ENCODE measurements around the gene COQ8B.
A peak's percentile ranks its signal among the peaks of the same experiment; 100 is the strongest.

COQ8B gene

GRCh38 chr19:40714441-40715299 lies 2.0 kb downstream of the COQ8B start:
- peak; percentile 93 for DNase-seq (ENCODE audit: low spot score)
- H3K27ac ChIP-seq = peak overlapping the region; percentile 100
- CTCF ChIA-PET = no interaction called here
- POLR2A ChIA-PET (ENCODE audit: low non-redundant PET) = no interaction called here
- TF ChIP-seq, protein P1, sequence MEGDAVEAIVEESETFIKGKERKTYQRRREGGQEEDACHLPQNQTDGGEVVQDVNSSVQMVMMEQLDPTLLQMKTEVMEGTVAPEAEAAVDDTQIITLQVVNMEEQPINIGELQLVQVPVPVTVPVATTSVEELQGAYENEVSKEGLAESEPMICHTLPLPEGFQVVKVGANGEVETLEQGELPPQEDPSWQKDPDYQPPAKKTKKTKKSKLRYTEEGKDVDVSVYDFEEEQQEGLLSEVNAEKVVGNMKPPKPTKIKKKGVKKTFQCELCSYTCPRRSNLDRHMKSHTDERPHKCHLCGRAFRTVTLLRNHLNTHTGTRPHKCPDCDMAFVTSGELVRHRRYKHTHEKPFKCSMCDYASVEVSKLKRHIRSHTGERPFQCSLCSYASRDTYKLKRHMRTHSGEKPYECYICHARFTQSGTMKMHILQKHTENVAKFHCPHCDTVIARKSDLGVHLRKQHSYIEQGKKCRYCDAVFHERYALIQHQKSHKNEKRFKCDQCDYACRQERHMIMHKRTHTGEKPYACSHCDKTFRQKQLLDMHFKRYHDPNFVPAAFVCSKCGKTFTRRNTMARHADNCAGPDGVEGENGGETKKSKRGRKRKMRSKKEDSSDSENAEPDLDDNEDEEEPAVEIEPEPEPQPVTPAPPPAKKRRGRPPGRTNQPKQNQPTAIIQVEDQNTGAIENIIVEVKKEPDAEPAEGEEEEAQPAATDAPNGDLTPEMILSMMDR (conservative IDR thresholded peaks at IDR 0.05; ENCODE audit: low read depth) = no peak

DNA sequence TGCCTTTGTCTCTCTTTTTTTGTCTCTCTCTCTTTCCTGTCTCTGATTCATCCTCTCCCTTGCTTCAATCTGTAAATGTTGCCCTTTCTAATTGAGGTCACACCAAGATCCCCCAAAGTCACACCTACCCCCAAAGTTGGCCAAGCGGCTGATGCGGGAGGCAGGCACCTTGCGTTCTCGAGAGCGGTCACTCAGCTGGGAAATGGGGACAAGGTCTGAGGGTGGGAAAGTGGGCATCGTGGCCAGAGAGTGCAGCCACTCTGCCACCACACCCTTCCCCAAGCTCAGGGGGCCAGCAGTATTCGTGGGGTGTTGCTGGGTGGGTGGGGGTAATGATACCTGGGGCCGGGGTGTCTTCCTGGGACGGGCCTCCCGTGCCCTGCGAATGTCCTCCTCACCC lies 2.7 kb downstream of the COQ8B start:
- TF ChIP-seq, protein P1 (conservative IDR thresholded peaks at IDR 0.05; ENCODE audit: low read depth) = no peak
- peak overlapping the region; percentile 100 for H3K27ac ChIP-seq
- CTCF ChIA-PET = interaction anchor here (1.4 kb wide), 1 partner anchor 51 kb away, joined by 3 read pairs; no protein-coding TSS in a partner anchor
- POLR2A ChIA-PET (ENCODE audit: low non-redundant PET) = no interaction called here
- no peak for DNase-seq (ENCODE audit: low spot score)

DNA sequence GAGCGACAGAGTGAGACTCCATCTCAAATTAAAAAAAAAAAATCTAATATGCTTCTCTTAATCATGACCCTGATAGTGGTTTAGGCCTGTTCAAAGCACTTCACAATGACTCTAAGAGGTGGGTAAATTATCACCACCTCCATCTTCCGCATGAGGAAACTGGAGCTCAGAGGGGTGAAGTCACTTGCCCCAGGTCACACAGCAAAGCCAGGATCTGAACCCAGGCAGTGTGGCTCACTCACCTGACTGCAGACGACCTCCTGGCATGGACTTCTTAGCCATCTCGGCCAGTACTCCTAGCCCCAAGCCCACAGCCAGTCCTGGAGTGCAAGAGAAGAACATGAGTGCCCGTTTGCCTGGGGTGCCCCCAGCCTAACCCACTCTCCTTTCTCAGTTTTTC lies 6.9 kb downstream of the COQ8B start:
- TF ChIP-seq, protein P1 (conservative IDR thresholded peaks at IDR 0.05; ENCODE audit: low read depth) = no peak
- DNase-seq (ENCODE audit: low spot score) = no peak
- ChIA-PET CTCF (no interaction called here), POLR2A (ENCODE audit: low non-redundant PET) (no interaction called here)
- peak overlapping the region; percentile 24 for H3K27ac ChIP-seq

DNA sequence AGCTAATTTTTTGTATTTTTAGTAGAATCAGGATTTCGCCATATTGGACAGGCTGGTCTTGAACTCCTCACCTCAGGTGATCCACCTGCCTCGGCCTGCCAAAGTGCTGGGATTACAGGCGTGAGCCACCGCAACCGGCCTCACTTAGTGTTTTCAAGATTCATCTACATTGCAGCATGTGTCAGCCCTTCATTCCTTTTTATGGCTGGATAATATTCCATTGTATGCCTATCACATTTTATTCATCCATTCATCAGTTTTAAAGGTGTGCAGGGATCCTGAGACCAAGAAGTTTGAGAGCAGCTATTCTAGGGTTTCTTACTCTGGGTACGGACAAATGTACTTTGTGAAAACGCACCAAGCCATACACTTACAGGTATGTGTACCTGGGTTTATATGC lies 9.1 kb downstream of the COQ8B start:
- POLR2A ChIA-PET (ENCODE audit: low non-redundant PET) = no interaction called here
- CTCF ChIA-PET = no interaction called here
- H3K27ac ChIP-seq = no peak overlapping the region

DNA sequence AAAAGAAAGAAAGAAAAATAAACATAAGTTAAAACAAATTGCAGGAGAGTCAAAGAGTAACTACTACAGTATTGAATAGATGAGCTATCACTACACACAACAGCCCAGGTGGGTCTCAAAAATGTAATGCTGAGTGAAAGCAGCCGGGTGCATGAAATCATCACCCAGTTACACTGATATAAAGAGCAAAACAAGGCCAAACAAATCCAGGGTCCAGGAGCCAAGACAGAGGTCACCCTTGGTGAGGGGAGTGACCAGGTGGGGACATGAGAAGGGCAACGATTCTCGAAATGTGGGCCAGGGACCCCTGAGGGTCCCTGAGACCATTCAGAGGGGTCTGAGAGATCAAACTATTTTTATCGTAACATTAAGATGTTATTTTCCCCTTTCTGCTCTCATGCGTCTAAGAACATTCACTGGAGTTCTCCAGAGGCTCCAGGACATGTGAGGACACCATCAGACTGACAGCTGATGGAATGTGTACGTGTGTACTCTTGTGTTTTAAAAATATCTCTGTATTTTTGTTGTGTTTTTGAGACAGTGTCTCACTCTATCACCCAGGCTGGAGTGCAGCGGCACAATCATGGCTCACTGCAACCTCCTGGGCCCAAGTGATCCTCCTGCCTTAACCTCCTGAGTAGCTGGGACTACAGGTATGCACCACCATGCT lies 10.6 kb downstream of the COQ8B start:
- DNase-seq (ENCODE audit: low spot score) = no peak
- peak overlapping the region; percentile 17; the same call in 1 of the 2 replicates for H3K27ac ChIP-seq
- CTCF ChIA-PET = no interaction called here
- POLR2A ChIA-PET (ENCODE audit: low non-redundant PET) = no interaction called here
- TF ChIP-seq, protein P1 (conservative IDR thresholded peaks at IDR 0.05; ENCODE audit: low read depth) = no peak

More for the DNA sequence above, 9.1 kb downstream of the COQ8B start:
- DNase-seq (ENCODE audit: low spot score) = no peak
- TF ChIP-seq, protein P1 (conservative IDR thresholded peaks at IDR 0.05; ENCODE audit: low read depth) = no peak

- CTCF ChIA-PET = no interaction called here
- no peak overlapping the region for H3K27ac ChIP-seq
- TF ChIP-seq, protein P1 (conservative IDR thresholded peaks at IDR 0.05; ENCODE audit: low read depth) = no peak
- POLR2A ChIA-PET (ENCODE audit: low non-redundant PET) = no interaction called here
- no peak for DNase-seq (ENCODE audit: low spot score)
Measured at GRCh38 chr19:40705362-40705651, 11.4 kb downstream of the COQ8B start.

Data from RWPE1 (cell line).